Measurements from ENCODE around the gene HAUS8.

- peak; percentile 80 for TF ChIP-seq SP1 (IDR thresholded peaks at IDR 0.05)
- TF ChIP-seq L3MBTL2 (conservative IDR thresholded peaks at IDR 0.05): peak; percentile 99
- no peak for TF ChIP-seq FOXA1 (IDR thresholded peaks at IDR 0.05)
- TF ChIP-seq TARDBP (IDR thresholded peaks at IDR 0.05): no peak
- no peak for TF ChIP-seq HDGF (IDR thresholded peaks at IDR 0.05; ENCODE audit: borderline replicate concordance)
Observed at GRCh38 chr19:17075035-17075863, at the start of gene HAUS8, which contains the start of gene MYO9B.

Data from HEK293T (cell line).